ENCODE results near the gene ROCK2.

ROCK2 gene

GRCh38 chr2:11214770-11215169 lies 129.7 kb downstream of the ROCK2 start:
- no peak overlapping the region for H3K27ac Mint-ChIP-seq
- CTCF ChIA-PET: no interaction called here
- H3K36me3 Mint-ChIP-seq: peaks cover 29% of the 10 kb centered on the region
- no peak for DNase-seq
- H3K4me1 Mint-ChIP-seq: no peaks in the 10 kb centered on the region
- H3K27me3 Mint-ChIP-seq: no peaks in the 10 kb centered on the region
- H3K4me3 Mint-ChIP-seq: no peak overlapping the region
- no peaks in the 10 kb centered on the region for H3K9me3 Mint-ChIP-seq

- no peak for DNase-seq
- Mint-ChIP-seq H3K27ac (no peak overlapping the region), H3K4me3 (no peak overlapping the region), H3K36me3 (peaks cover 28% of the 10 kb centered on the region), H3K9me3 (no peaks in the 10 kb centered on the region), H3K27me3 (no peaks in the 10 kb centered on the region), H3K4me1 (no peaks in the 10 kb centered on the region)
- CTCF ChIA-PET: no interaction called here
Measured at GRCh38 chr2:11213975-11214374, 130.5 kb downstream of the ROCK2 start.

GRCh38 chr2:11213090-11213638 lies 131.3 kb downstream of the ROCK2 start:
- CTCF ChIA-PET: no interaction called here
- Mint-ChIP-seq H3K27ac (no peak overlapping the region), H3K9me3 (no peaks in the 10 kb centered on the region), H3K36me3 (peaks cover 25% of the 10 kb centered on the region), H3K27me3 (no peaks in the 10 kb centered on the region), H3K4me3 (no peak overlapping the region), H3K4me1 (no peaks in the 10 kb centered on the region)
- DNase-seq: no peak

DNA sequence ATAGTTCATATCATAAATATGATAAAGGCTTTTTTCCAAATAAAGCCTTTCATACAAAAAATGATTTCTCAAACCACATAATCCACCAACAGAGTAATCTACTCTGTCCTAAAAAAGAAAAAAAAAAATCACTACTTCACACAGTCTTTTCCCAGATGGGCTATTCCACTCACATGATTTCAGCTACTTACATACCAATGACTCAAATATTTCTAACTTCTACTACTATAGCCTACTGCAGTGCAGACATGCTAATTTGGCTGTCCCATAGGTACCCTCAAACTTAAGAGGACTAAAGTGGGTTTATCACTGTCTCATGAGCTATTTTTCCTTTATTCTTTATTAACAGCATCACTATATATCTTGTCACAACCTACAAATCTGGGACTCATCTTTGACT lies 131.8 kb downstream of the ROCK2 start:
- no peak overlapping the region for H3K4me3 Mint-ChIP-seq
- H3K4me1 Mint-ChIP-seq: no peaks in the 10 kb centered on the region
- no peaks in the 10 kb centered on the region for H3K9me3 Mint-ChIP-seq
- H3K36me3 Mint-ChIP-seq: peaks cover 25% of the 10 kb centered on the region
- CTCF ChIA-PET: no interaction called here
- DNase-seq: no peak
- no peak overlapping the region for H3K27ac Mint-ChIP-seq
- no peaks in the 10 kb centered on the region for H3K27me3 Mint-ChIP-seq

DNA sequence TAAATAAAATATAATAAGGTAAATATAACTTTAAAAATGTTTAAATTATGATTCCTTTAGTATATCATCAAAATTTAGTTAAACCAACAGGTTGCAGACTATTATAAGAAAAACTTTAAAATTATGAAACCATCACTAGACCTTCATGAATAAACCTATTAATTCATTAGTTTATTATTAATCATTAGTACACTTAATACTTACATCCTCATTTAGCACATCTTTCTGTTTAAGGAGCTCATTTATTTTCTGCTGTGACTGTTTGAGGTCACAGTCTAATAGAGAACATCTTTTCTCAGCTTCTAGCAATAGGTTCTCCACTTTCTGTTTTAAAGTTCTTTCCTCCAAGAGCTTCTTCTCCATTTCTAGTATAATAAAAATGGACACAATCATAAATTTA lies 136.4 kb downstream of the ROCK2 start:
- H3K27me3 Mint-ChIP-seq: no peaks in the 10 kb centered on the region
- H3K4me3 Mint-ChIP-seq: no peak overlapping the region
- H3K4me1 Mint-ChIP-seq: peaks cover 6% of the 10 kb centered on the region
- peaks cover 11% of the 10 kb centered on the region for H3K36me3 Mint-ChIP-seq
- no peak overlapping the region for H3K27ac Mint-ChIP-seq
- CTCF ChIA-PET: no interaction called here
- H3K9me3 Mint-ChIP-seq: no peaks in the 10 kb centered on the region
- DNase-seq: no peak

- Mint-ChIP-seq H3K36me3 (peaks cover 18% of the 10 kb centered on the region), H3K9me3 (no peaks in the 10 kb centered on the region), H3K27ac (no peak overlapping the region), H3K4me3 (no peak overlapping the region), H3K27me3 (no peaks in the 10 kb centered on the region), H3K4me1 (peaks cover 6% of the 10 kb centered on the region)
- CTCF ChIA-PET: interaction anchor here (1.5 kb wide), 1 partner anchor 12 kb away, joined by 3 read pairs; no protein-coding TSS in a partner anchor
- no peak for DNase-seq
Measured at GRCh38 chr2:11203480-11203879, 141.0 kb downstream of the ROCK2 start.

- no peaks in the 10 kb centered on the region for H3K9me3 Mint-ChIP-seq
- H3K4me3 Mint-ChIP-seq: no peak overlapping the region
- peaks cover 6% of the 10 kb centered on the region for H3K4me1 Mint-ChIP-seq
- H3K36me3 Mint-ChIP-seq: peaks cover 15% of the 10 kb centered on the region
- H3K27ac Mint-ChIP-seq: no peak overlapping the region
- CTCF ChIA-PET: no interaction called here
- H3K27me3 Mint-ChIP-seq: no peaks in the 10 kb centered on the region
- DNase-seq: no peak
Measured at GRCh38 chr2:11201969-11202368, 142.5 kb downstream of the ROCK2 start.

GRCh38 chr2:11200651-11201050 lies 143.8 kb downstream of the ROCK2 start:
- H3K27me3 Mint-ChIP-seq: no peaks in the 10 kb centered on the region
- H3K36me3 Mint-ChIP-seq: peaks cover 19% of the 10 kb centered on the region
- H3K27ac Mint-ChIP-seq: no peak overlapping the region
- H3K4me3 Mint-ChIP-seq: no peak overlapping the region
- CTCF ChIA-PET: interaction anchor here (0.6 to 1.8 kb wide), 2 partner anchors 18 to 68 kb away, joined by 3 to 5 read pairs; a partner anchor contains a TSS
- no peaks in the 10 kb centered on the region for H3K9me3 Mint-ChIP-seq
- no peak for DNase-seq
- H3K4me1 Mint-ChIP-seq: peaks cover 6% of the 10 kb centered on the region

DNA sequence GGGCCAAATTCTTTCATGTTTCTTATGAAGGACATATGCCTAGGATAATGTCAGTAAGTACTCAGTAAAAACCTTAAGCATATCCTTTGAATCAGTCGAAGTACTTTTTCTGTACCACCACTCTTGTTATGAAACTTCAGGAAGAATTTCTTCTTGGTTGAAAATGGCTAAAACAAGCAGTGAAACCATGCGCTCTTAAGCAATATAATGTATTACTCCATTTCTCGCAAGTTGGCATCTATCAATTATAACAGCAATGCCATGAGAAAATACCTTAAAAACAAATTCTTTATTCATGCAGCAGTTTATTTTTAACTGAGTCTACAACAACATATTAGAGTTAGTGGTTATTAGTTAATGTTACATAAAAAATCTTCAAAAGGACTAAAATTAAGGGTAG lies 148.2 kb downstream of the ROCK2 start:
- peaks cover 25% of the 10 kb centered on the region for H3K36me3 Mint-ChIP-seq
- CTCF ChIA-PET: no interaction called here
- no peak for DNase-seq
- no peak overlapping the region for H3K4me3 Mint-ChIP-seq
- H3K4me1 Mint-ChIP-seq: no peaks in the 10 kb centered on the region
- no peaks in the 10 kb centered on the region for H3K27me3 Mint-ChIP-seq
- H3K9me3 Mint-ChIP-seq: no peaks in the 10 kb centered on the region
- H3K27ac Mint-ChIP-seq: no peak overlapping the region

- Mint-ChIP-seq H3K27me3 (no peaks in the 10 kb centered on the region), H3K27ac (no peak overlapping the region), H3K4me1 (no peaks in the 10 kb centered on the region), H3K9me3 (no peaks in the 10 kb centered on the region), H3K4me3 (no peak overlapping the region), H3K36me3 (peaks cover 18% of the 10 kb centered on the region)
- DNase-seq: no peak
- CTCF ChIA-PET: no interaction called here
Measured at GRCh38 chr2:11187731-11188130, 156.7 kb downstream of the ROCK2 start.

- H3K4me1 Mint-ChIP-seq: no peaks in the 10 kb centered on the region
- CTCF ChIA-PET: no interaction called here
- H3K27me3 Mint-ChIP-seq: no peaks in the 10 kb centered on the region
- no peak overlapping the region for H3K4me3 Mint-ChIP-seq
- H3K27ac Mint-ChIP-seq: no peak overlapping the region
- no peaks in the 10 kb centered on the region for H3K9me3 Mint-ChIP-seq
- DNase-seq: no peak
- H3K36me3 Mint-ChIP-seq: peaks cover 18% of the 10 kb centered on the region
Measured at GRCh38 chr2:11187083-11187619, 157.3 kb downstream of the ROCK2 start.

- no peak for DNase-seq
- Mint-ChIP-seq H3K36me3 (peaks cover 16% of the 10 kb centered on the region), H3K9me3 (no peaks in the 10 kb centered on the region), H3K4me1 (no peaks in the 10 kb centered on the region), H3K27me3 (no peaks in the 10 kb centered on the region), H3K27ac (no peak overlapping the region), H3K4me3 (no peak overlapping the region)
- CTCF ChIA-PET: no interaction called here
Measured at GRCh38 chr2:11186145-11186544, 158.3 kb downstream of the ROCK2 start.

- CTCF ChIA-PET: interaction anchor here (0.8 to 1.3 kb wide), 2 partner anchors 10 to 21 kb away, joined by 3 read pairs; no protein-coding TSS in a partner anchor
- Mint-ChIP-seq H3K9me3 (no peaks in the 10 kb centered on the region), H3K36me3 (peaks cover 8% of the 10 kb centered on the region), H3K4me1 (no peaks in the 10 kb centered on the region), H3K27ac (no peak overlapping the region), H3K4me3 (no peak overlapping the region), H3K27me3 (no peaks in the 10 kb centered on the region)
- no peak for DNase-seq
Measured at GRCh38 chr2:11182951-11183350, 161.5 kb downstream of the ROCK2 start.

DNA sequence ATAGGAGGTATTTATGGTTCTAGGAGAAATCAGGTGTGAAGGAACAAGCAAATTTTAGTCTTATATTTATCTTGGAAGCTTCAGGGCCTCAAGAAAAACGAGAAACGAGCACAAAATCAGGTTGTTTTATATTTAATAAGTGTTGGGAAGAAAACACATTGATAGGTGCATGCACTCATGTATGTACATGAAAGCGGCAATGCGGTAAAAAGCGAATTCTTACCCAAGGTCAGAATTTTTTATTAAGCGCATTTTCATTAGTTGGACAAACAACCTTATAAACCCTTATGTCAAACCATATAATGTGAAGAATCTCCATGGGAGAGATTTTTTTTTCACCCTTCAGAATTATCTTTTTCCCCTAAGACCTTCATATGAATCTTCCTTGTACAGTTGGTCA lies 163.8 kb downstream of the ROCK2 start:
- CTCF ChIA-PET: no interaction called here
- no peak overlapping the region for H3K27ac Mint-ChIP-seq
- H3K9me3 Mint-ChIP-seq: no peaks in the 10 kb centered on the region
- H3K4me3 Mint-ChIP-seq: no peak overlapping the region
- H3K36me3 Mint-ChIP-seq: peaks cover 7% of the 10 kb centered on the region
- DNase-seq: no peak
- H3K4me1 Mint-ChIP-seq: peaks cover 5% of the 10 kb centered on the region
- H3K27me3 Mint-ChIP-seq: no peaks in the 10 kb centered on the region

GRCh38 chr2:11179899-11180298 lies 164.5 kb downstream of the ROCK2 start:
- no peak overlapping the region for H3K4me3 Mint-ChIP-seq
- no peaks in the 10 kb centered on the region for H3K27me3 Mint-ChIP-seq
- peaks cover 12% of the 10 kb centered on the region for H3K4me1 Mint-ChIP-seq
- no peaks in the 10 kb centered on the region for H3K9me3 Mint-ChIP-seq
- DNase-seq: no peak
- H3K27ac Mint-ChIP-seq: no peak overlapping the region
- CTCF ChIA-PET: no interaction called here
- peaks cover 7% of the 10 kb centered on the region for H3K36me3 Mint-ChIP-seq

- Mint-ChIP-seq H3K27me3 (no peaks in the 10 kb centered on the region), H3K9me3 (no peaks in the 10 kb centered on the region), H3K27ac (no peak overlapping the region), H3K36me3 (peaks cover 5% of the 10 kb centered on the region), H3K4me3 (no peak overlapping the region), H3K4me1 (peaks cover 16% of the 10 kb centered on the region)
- CTCF ChIA-PET: no interaction called here
- no peak for DNase-seq
Measured at GRCh38 chr2:11179196-11179595, 165.2 kb downstream of the ROCK2 start.
